Prostate gland (tissue), 2 donors: ENCODE measurements around the gene GADD45A. TPM values are rescaled to one million over a fixed set of nuclear protein-coding genes. Genes with fewer than 3 reads are reported as not detected.

Source experiments
- DNase-seq: peaks from one replicate; pipeline ENCODE4 v3.0.0-alpha.2; 2019; ENCODE audit warnings: low spot score
- H3K27ac ChIP-seq, 2 donors: fragments of 200-600 bp; sonication (generic); 2 replicates each; pipeline ENCODE4 v1.5.1; 2017 to 2019
- H3K27me3 ChIP-seq: fragments of 200-600 bp; sonication (generic); replicated peaks from 2 replicates; pipeline ENCODE4 v1.5.1; 2019; ENCODE audit not compliant: insufficient read depth
- H3K36me3 ChIP-seq, 2 donors: fragments of 200-600 bp; sonication (generic); 1 replicate in 1 of 2; 2 replicates in 1 of 2; pipeline versions ENCODE4 v1.5.1 to v1.8.1; 2017 to 2019
- H3K4me1 ChIP-seq: fragments of 200-600 bp; sonication (generic); replicated peaks from 2 replicates; pipeline ENCODE4 v1.5.1; 2019
- H3K4me3 ChIP-seq, 2 donors: fragments of 200-600 bp; sonication (generic); 2 replicates each; pipeline ENCODE4 v1.5.1; 2017 to 2019
- H3K9me3 ChIP-seq: fragments of 200-600 bp; sonication (generic); 2 replicates; pipeline ENCODE4 v1.5.1; 2017
- CTCF ChIP-seq, 4 experiments: fragments of 200-600 bp in 2 of 4; fragments of 450-650 bp in 2 of 4; sonication (generic) in 2 of 4; IDR thresholded peaks; 1 replicate in 3 of 4; 2 replicates in 1 of 4; pipeline ENCODE4 v1.5.1; 2016 to 2019; ENCODE audit warnings: antibody characterized with exemption in 4 of 4, mild to moderate bottlenecking in 2 of 4, moderate library complexity in 2 of 4
- POLR2A ChIP-seq: fragments of 450-650 bp; IDR thresholded peaks from one replicate; pipeline ENCODE4 v1.6.1; 2016; ENCODE audit warnings: antibody characterized with exemption, mild to moderate bottlenecking
- POLR2AphosphoS5 ChIP-seq: sonication (generic); formaldehyde crosslinking; IDR thresholded peaks from one replicate; pipeline ENCODE4 v1.6.1; 2017; ENCODE audit warnings: antibody characterized with exemption
- WGBS: methylation state at CpG from one replicate; pipeline ENCODE4 v1.1.5; 2018; 5-methylcytosine and 5-hydroxymethylcytosine counted together
- intact Hi-C: fragments of 100-400 bp; cut with DNase I; formaldehyde crosslinking; loops from one replicate; pipeline ENCODE4 v1.14.2; 2022
- small RNA-seq, 2 donors: library from RNA; depleted of rRNA; stranded (forward); fragments of <200 nt; gene quantifications; one replicate each; pipeline ENCODE3, GENCODE V24; 2016
- total RNA-seq, 2 donors: library from RNA; depleted of rRNA; stranded (reverse); fragments of >200 nt; gene quantifications; one replicate each; pipeline ENCODE4 v1.1.0, GENCODE V29; 2016

Gene GADD45A
- total RNA-seq, 2 donors from 2014 or later, result 28.9 to 43.9 TPM

- H3K4me1 ChIP-seq, result peaks cover 4% of the 10 kb centered on the region
- no peak overlapping the region for H3K4me3 ChIP-seq
These were observed 51.7 kb downstream of the GADD45A start for GRCh38 chr1:67736750-67737149.

GRCh38 chr1:67737875-67738274, 52.9 kb downstream of the GADD45A start:
- intact Hi-C loops, result no loop called here
- no peaks in the 10 kb centered on the region for H3K27me3 ChIP-seq
- 96% methylated on average over 3 of the region's 3 CpGs for WGBS
- H3K4me3 ChIP-seq, result no peak overlapping the region
- peaks cover 4% of the 10 kb centered on the region for H3K4me1 ChIP-seq
- no peaks in the 10 kb centered on the region for H3K36me3 ChIP-seq
- DNase-seq, result no peak
- no peaks in the 10 kb centered on the region for H3K9me3 ChIP-seq
- no peak overlapping the region for H3K27ac ChIP-seq
- TF ChIP-seq POLR2AphosphoS5 (no peak), CTCF (IDR thresholded peaks at IDR 0.05) (no peak), POLR2A (no peak)

More at GRCh38 chr1:67736750-67737149, 51.7 kb downstream of the GADD45A start:
- Histone ChIP-seq H3K36me3 (no peaks in the 10 kb centered on the region), H3K27ac (peak overlapping the region; percentile 23 to 33), H3K9me3 (no peaks in the 10 kb centered on the region), H3K27me3 (no peaks in the 10 kb centered on the region)
- WGBS, result 82% methylated on average over 3 of the region's 3 CpGs
- intact Hi-C loops, result no loop called here
- no peak for TF ChIP-seq POLR2A
- no peak for DNase-seq

Small RNAs within 50 kb of the gene (small RNA-seq; reads per million reads assigned to genes)
- gene RN7SL392P, result 0 reads per million in 2 donors

Other genes starting within 250 kb of the GADD45A start
- 10 to 100 TPM; 49.4 to 61.5 TPM for gene GNG12, start 148.3 kb downstream of the GADD45A start, total RNA-seq